ENCODE measurements around the gene IQCH.

Gene IQCH

DNA sequence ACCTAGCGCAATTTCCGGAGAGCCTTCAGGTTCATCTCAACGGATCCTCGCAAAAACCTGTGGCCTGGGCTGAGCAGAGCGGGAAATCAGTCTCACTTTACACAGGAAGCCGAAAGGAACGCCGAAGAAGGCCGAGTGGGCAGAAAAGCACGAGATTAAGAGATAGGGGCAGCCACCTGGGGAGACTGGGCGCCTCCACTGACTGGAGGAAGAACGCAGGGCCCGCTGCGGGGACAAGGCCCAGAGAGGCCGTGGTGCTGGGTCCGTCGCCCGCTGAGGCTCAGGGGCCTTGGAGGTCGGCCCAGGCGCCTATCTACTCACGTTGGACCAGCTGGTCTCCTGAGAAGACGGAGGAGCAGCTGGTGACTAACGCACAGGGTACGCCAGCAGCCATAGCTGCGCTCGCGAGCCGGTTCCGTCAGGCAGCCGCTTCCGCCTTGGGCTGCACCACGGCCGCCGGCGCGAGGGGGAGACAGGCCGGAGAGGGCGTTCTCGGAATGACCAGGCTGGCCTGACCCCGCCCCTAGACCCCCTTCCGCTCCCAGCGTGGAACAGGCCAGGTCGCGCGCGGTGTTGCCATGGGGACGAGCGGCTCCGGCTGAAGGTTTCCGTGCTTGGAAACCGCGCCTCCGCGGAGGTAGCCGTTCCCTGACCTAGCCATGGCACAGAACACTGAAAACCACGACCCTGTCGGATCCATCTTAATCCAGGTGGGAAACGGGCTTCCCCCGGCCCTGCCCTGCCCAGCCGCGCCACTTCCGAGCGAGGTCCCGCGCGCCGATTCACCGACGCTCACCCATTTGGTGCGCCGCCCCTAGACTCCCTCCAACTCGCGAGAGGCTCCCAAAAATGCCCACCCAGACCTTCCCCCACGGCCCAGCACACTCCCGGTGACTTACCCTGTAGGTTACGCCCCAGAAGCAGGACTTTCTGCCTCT lies at the start of gene IQCH, which contains the start of gene AAGAB:
TSS of gene IQCH (plus strand) at position 549 of the 938 bp plus-strand sequence. CDS start at position 660, 111 bp downstream.
TSS of gene AAGAB (minus strand) at position 424 of the 938 bp plus-strand sequence. CDS start at position 394, 30 bp downstream.
- peak; percentile 95 for DNase-seq (ENCODE audit: low read depth in 1 of 2, low spot score in 1 of 2)

DNA sequence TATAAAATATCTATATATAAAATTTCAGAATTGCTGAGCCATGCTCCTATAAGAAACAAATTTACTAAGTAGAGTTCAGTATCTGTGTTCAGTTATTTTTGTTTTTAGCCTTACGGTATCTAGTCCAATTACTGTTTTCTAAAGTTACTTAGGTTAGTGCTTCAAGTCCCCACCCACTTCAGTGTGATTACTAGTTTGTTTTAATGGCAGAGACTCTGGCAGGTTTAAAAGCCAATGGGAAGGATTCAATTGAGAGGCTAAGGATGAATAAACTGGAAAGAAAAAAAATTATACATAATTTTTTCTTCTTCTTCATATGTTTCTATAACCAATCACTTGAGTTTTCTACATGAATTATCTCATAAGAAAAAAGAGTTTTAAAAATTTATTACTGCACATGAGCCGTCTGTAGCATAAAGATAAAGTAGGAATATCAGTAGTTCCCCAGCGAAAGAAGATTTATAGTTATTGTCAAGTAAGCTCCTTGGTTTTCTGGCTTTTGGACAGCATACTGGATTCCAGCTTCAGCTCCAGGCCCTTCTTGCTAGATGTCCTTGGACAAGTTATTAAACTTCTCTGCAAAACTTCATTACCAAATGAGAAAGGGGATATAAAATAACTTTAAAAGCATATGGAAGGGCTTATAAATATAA lies 46.9 kb upstream of the IQCH start:
- DNase-seq (ENCODE audit: low read depth in 1 of 2, low spot score in 1 of 2), result no peak

DNA sequence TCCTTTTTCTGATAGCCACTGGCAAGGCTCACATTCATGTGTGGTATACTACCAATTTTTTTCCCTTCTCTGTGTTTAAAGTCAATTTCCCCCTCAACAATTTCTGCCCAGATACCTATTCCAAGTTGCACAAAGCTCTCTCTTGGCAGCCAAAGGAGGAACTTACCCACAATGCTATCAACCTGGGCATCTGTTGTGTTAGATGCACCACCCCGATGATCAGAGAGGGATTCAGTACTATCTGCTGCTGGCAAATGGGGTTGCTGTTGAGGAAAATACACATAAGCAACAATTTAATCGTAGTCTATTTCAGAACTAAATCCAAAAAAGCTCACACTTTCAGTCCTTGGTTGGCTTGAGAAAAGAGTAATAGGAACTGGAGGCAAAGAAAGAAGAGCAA lies 46.2 kb upstream of the IQCH start:
- no peak for DNase-seq (ENCODE audit: low read depth in 1 of 2, low spot score in 1 of 2)

DNA sequence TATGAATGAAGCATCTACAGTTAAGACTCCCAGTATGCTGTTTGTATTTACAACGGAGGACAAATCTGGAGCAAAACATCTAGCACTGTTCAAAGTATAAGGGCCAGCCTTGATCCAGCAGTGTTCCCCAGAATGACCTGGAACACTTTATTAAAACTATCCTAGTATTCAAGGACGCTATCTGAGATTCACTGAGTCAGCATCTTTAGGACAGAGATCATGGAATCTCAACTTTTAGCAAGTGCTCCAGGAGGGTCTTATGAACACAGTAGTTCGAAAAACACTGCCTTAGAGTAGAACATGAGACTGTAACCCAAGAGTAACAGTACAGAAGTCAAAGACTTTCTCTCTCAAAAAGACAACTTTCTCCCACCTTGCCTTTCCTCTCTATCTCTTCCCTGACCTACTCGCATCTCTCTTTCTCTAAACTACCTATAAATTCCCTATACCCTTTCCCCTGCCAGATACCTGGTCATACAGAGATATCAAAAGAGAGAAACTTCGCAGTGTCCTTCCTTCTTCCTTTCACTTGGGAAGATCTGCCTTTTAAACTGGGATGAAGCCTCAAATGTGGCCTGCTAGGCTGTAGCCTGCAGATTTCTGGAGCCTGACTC lies 43.9 kb upstream of the IQCH start:
- no peak for DNase-seq (ENCODE audit: low read depth in 1 of 2, low spot score in 1 of 2)

DNA sequence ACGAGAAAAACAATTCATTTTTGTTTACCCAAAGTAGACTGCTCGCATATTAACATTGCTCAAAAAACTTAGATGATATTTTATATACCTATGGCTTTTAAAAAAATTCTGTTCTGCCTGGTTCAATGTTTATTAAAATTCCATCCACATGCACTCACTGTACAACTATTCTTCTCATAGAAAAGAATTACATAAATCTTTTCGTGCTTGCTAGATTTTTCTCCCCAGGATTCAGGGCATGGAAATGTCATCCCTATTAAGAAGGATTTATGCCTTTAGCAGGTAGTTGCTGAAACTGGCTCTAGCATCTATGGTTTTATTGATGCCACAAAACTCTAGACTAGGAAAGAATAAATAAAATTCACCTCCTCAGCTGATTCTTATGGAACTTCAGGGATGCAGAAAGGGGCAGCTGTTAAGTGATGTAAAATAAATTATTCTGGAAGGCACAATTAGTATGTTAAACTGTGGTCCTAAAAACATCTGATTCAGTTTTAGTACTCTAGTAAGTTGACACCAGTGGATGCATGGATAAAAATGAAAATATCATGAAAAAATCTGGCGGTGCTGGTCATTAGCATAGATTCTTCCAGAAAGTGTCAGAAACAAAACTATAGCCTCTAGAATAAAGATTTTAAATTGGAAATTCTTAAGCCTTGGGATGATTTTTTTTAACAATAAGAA lies 41.8 kb upstream of the IQCH start:
- no peak for DNase-seq (ENCODE audit: low read depth in 1 of 2, low spot score in 1 of 2)

DNA sequence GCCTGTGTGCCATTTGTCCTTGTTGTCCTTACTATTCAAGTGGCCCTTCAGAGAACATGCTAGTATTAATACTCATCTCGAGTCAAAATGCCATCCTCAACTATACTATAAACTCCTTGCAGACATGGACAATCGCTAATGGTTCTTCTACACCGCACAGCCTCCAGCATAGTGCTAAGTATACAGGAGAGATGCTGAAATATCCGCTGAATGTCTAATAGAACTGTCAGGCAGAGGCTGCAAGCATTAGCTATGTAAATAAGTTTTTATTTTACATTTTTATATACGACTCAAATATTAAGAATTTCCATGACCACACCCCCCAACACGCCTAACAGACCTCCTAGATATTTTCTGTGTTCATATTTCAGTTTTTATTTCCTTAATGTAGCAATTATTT lies 39.5 kb upstream of the IQCH start:
- no peak for DNase-seq (ENCODE audit: low read depth in 1 of 2, low spot score in 1 of 2)

DNA sequence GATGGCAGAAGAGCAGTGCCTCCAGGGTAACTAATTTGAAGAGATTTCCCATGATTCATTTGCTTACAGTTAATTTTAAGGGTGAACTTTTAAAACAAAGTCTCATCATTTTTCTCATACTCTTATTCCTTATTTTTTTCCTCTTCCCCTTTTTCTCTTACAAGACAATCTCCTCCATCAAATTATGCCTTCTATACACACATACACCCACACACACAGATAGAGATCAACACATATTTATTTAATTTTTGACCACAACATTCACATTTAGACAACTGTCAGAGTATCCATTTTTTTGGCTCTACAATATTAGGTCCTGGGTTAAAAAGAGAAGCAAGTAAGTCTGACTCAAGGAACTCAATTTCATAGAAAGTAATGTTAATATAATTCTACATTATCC lies 37.7 kb upstream of the IQCH start:
- DNase-seq (ENCODE audit: low read depth in 1 of 2, low spot score in 1 of 2), result no peak

DNA sequence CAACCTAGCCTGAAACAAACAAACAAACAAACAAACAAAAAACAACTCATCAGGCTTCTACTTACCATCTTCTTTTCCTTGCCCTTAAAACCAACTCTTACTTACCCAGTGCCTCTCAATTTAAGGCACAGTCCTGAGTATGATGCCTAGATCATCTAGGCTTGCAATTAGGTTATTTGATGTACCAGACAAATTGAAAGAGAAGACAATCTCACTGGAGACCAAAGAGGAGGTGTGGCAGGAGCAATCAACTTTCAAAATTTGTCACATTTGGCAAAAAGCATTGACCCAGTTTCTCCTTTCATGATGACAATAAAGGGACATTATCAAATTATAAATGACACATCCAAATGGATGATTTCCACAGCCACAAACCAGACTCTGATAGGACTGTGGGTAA lies 36.2 kb upstream of the IQCH start:
- no peak for DNase-seq (ENCODE audit: low read depth in 1 of 2, low spot score in 1 of 2)

DNA sequence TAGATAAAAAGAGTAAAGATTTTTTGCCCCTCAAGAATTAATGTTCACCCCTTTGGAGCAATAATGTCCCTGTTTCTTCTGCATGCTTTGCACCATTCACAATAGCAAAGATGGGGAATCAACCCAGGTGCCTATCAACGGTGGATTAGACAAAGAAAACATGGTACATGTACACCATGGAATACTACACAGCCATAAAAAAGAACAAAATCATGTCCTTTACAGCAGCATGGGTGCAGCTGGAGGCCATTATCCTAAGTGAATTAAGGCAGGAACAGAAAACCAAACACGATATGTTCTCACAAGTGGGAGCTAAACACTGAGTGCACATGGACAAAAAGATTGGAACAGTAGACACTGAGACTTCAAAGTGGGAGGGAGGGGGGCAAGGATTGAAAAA lies 35.3 kb upstream of the IQCH start:
- no peak for DNase-seq (ENCODE audit: low read depth in 1 of 2, low spot score in 1 of 2)

DNA sequence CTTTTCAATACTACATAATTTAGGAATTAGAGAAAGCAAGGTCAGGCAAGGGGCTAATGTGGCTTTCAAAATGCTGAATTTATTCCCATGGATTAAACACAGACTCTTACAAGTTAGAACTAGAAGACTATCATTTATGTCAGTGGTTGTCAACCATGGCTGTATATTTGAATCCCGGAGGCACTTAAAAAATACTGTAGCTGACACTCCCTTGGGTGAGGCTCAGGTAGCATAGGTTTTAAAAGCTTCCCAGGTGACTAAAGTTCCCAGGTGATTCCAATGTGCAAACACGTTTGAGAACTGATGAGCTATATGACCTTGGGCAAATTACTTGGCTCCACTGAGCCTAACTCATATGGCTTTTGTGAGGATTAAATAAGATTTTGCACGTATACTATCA lies 29.7 kb upstream of the IQCH start:
- DNase-seq (ENCODE audit: low read depth in 1 of 2, low spot score in 1 of 2), result no peak

DNA sequence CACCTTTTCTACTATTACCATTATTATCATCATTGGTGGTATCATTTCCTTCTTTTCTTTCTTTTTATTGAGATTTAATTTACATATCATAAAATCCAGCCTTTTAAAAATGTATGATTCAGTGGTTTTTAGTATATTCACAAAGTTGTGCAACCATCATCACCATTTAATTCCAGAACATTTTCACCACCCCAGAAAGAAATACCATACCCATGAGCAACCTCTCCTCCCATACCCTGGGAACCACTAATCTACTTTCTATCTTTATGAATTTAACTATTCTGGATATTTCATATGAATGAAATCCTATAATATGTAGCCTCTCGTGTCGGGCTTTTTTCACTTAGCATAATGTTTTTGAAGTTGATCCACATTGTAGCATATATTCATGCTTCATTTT lies 29.2 kb upstream of the IQCH start:
- no peak for DNase-seq (ENCODE audit: low read depth in 1 of 2, low spot score in 1 of 2)

DNA sequence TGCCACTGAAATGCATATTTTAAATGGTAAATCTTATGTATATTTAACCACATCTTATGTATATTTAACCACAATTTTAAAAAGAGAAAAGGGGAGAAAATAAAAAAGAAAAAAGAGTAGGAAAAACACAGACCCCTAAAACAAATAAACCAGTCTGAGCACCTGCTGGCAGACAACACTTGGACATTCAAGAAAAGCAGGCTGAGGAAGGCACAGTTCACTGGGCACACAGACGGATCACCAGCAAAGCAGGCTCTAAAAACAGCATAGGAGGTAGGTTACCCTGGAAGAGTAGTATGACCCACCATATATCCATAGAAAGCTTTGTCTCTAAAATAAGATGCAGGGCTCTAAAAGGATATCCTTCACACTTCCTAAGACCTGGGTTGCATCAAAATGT lies 27.2 kb upstream of the IQCH start:
- no peak for DNase-seq (ENCODE audit: low read depth in 1 of 2, low spot score in 1 of 2)

DNA sequence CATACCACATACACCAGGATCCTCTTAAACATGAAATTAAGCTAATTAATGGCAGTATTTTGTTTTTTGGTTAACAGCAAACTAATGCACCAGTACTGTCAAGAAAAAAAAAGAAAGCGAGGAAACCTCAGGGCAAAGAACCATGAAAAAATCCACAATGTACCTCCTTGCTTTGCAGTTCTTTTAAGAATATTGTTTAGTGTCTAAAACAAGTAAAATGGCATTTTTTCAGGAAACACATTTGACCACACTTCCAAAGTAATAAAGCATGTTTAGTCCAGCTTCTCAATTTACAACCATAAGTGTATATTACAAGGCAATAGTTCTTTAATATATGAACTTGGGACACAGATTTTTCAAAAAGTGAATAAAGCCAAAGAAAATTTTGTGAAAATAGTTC lies 26.7 kb upstream of the IQCH start:
- no peak for DNase-seq (ENCODE audit: low read depth in 1 of 2, low spot score in 1 of 2)

DNA sequence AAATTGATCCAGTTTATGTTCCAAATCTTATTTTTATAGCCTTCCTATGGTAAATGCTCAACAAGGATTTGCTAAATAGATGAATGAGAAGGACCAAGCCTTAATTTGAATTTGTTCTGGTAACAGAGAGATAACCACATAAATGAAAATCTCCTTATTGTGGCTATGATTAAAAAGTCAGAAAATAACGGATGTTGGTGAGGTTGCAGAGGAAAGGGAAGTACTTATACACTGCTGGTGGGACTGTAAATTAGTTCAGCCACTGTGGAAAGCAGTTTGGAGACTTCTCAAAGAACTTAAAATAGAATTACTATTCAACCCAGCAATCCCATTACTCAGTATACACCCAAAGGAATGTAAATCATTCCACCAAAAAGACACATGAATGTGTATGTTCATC lies 26.3 kb upstream of the IQCH start:
- no peak for DNase-seq (ENCODE audit: low read depth in 1 of 2, low spot score in 1 of 2)

DNA sequence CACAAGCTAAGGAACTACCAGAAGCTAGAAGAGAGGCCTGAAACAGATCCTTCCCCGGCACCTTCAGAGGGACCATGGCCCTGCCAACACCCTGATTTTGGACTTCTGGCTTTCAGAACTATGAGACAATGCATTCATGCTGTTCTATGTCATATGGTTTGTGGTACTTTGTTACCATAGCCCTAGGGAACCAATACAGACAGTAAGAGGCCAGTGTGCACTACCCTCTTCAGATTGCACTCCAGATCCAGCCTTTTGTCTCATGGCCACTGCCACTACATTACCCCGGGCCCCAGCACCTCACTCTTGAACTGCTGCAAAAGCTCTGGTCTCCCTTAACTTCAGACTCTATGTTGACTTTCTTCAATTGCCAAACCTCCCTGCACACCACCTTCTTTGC lies 24.1 kb upstream of the IQCH start:
- no peak for DNase-seq (ENCODE audit: low read depth in 1 of 2, low spot score in 1 of 2)

DNA sequence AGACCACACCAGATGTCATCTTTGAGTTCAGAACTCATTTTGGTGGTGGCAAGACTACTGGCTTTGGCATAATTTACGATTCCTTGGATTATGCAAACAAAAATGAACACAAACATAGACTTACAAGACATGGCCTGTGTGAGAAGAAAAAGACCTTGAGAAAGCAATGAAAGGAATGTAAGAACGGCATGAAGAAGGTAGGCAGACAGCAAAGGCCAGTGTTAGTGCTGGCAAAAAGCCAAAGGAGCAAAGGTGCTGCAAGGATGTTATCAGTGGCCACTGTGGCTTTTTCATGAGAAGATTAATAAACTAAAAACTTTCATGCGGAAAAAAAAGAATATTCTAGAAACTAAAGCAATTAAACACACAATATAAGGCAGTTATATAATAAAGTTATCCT lies 22.0 kb upstream of the IQCH start:
- no peak for DNase-seq (ENCODE audit: low read depth in 1 of 2, low spot score in 1 of 2)

DNA sequence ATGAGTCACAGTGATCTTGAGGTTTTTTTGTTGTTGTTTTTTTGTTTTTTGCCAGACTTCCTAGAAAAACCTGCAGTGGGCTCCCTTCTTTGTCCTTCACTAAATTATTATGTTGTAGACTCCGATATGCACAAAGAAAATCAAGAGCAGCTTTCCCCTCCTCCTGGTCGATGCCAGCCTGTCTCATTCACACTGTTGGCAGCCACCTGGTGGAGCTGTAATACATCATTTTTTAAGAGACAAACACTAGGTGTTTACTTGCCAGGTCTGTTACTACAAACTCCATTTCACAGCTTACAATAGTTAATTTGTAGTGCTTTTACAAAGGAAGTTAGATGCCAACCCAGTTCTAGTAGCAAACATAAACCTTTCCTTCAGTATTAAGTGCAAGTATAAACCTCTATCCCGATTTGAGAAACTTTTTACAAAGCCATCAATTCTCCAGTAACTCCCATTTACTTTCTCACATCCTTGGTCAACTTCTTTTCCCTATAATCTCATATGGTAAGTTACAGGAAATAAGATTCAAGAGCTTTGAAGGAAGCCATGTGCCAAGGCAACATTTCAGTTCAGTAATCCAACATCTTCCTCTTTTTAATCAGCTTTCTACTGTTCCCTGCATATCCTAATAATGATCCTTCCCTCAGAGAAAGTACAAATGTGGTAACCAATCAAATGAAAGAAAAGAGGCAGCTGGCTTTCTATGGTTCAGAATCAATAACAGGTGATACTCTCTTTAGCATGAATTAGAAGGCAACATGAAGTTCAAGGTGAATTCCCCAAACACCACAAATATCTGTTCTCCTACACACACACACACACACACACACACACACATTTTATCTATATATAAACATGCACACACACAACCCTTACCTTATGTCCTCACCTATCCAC lies 14.1 kb upstream of the IQCH start:
- DNase-seq (ENCODE audit: low read depth in 1 of 2, low spot score in 1 of 2), result no peak

DNA sequence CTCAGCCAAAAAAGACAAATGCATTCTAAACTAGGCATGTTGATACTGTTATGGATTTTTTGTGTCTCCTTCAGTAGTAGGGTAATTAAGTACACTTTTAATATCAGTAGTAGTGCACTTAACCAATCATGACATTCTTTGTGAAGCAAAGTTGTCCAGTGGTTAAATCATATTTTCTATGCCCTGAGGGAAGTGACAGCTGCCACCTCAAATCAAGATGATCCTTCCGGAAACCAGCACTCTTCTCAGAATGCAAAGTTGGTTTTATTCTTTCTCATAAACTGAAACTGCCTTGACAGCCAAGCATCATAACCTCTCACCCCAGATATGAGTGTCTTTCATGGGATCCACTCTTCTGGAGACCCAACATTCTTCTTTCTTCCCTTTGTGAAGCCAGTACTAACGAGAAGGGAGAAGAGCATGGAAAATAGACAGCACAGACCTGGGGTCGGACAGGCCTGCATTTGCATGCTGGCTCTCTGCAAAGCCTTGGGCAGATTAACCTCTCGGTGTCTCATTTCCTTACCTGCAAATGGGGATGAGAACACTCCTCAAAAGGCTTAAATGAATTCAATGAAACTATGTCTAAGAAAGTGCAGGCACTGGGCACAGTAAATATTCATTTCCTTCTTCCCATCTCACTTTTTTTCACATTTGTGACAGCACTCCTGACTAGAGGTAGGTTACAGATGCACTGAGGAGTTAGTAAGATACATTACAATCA lies 13.3 kb upstream of the IQCH start:
- peak in 1 of 2 donors; percentile 19 for DNase-seq (ENCODE audit: low read depth in 1 of 2, low spot score in 1 of 2)

DNA sequence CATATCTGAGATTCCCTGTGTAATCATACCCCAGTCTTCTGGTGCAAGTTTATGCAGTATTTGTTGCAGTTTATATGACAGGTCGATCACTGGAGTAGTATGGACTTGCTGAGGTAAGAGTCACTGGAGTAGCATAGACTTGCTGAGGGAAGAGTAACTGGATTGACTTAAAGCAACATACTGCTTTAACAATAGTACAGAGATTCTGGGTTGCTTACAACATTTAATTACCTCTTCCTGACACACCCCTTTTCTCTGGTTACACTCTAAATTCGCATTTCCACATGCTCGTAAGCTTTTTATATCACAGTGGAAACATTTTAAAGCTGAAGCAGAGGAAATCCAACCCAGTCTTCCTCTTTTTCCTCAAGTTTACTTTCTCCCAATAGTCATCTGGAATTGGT lies 11.9 kb upstream of the IQCH start:
- DNase-seq (ENCODE audit: low read depth in 1 of 2, low spot score in 1 of 2), result no peak

DNA sequence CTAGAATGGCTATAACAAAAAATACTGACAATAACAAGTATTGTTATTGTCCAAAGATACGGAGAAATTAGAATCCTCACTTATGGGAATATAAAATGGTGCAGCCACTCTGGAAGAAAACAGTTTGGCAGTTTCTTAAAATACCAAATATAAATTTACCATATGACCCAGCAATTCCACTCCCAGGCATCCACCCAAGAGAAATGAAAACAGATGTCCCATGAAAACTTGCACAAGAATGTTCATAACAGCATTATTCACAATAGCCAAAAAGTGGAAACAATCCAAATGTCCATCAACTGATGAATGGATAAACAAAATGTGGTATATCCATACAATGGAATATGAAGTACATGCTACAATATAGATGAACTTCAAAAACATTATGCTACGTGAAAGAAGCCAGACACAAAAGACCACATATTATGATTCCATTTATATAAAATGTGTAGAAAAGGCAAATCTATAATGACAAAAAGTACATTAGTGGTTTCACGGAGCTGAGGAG lies 9.6 kb upstream of the IQCH start:
- no peak for DNase-seq (ENCODE audit: low read depth in 1 of 2, low spot score in 1 of 2)
